GM08714 (cell line): Measurements from ENCODE around the gene MRPL20.
A peak's percentile ranks its signal among the peaks of the same experiment; 100 is the strongest.

Experiments used
- H3K4me3 ChIP-seq: fragments of 200-500 bp; sonication (Bioruptor generic); 2 replicates; pipeline ENCODE4 v1.5.1; 2014; ENCODE audit warnings: mild to moderate bottlenecking, low read length, inconsistent platforms
- ZNF274 ChIP-seq: IDR thresholded peaks from 2 replicates; pipeline ENCODE4 v1.6.1; 2012; ENCODE audit warnings: mild to moderate bottlenecking, low read depth, low read length

Gene MRPL20

DNA sequence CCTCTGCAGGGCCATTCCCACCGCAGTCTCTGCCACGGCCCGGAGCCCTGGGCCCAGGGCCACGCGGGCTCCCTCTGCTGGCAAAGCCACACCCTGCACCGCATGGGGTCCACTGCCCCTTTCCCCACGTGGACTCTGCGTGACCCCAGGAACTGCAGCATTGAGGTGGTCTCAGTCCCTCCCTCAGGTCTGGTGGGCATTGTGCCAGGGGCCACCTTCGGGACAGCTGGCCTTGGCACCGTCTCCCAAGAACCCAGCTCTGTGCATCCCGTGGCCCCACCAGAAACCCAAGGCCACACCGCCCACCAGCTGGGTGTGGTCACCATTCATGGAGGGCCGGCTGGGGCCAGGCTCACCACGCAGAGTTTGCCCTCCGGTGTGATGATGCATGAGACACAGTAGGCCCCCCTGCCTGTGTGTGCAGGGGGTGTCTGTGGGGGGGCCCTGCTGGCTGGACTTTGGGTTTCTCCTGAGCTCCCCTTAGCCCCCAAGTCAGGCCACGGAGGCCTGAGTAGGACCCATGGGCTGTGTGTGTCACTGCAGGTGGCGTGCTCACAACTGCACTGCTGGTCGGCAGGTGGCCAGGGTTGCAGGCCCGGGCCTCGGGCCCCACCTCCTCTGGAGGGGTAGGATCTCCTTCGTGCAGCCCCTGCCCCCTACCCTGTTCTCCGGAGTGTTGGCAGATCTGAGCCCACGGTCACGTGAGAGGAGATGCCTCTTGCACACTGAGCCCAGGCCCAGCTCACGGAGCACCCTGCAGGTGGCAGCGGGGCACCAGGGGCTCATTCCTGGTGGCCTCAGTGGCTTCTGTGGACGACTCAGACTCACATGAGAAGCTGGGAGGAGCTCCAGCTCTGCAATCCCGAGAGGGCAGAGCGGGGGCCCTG is 34.2 kb upstream of the MRPL20 start:
- H3K4me3 ChIP-seq = no peak overlapping the region
- no peak for TF ChIP-seq ZNF274

DNA sequence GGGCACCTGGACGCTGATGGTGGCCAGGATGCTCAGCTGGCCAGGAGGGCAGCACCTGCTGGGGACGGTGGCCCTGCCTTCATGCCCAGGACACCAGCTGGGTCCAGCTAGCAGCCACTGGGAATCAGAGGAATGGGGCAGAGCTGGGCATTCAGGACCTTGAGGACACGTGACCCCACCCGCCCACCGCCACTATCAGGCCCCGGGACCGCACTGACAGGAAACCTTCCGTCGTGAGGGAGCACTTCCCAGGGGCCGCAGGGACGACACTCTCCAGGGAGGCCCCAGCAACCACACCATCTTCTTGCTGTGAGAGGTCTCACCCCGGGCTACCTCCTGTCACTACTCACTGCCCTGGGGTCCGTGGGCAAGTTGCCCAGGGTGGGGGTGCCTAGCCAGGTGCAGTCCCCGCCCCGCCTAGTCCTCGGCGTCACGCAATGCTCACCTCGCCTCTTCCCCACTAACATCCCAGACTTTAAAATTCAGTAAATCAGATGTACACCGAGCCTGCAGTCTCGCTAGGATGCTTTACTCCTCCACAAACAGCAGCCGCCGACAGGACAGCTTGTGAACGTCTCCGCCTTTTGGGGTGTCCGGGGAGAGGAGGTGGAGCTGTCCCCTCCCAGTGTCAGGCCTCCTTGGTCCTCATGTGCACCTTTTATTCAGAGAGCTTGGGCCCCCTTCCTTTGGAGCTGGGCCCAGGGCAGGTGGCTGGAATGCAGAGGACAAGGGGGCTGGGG is 33.3 kb upstream of the MRPL20 start:
- H3K4me3 ChIP-seq = no peak overlapping the region
- no peak for TF ChIP-seq ZNF274

DNA sequence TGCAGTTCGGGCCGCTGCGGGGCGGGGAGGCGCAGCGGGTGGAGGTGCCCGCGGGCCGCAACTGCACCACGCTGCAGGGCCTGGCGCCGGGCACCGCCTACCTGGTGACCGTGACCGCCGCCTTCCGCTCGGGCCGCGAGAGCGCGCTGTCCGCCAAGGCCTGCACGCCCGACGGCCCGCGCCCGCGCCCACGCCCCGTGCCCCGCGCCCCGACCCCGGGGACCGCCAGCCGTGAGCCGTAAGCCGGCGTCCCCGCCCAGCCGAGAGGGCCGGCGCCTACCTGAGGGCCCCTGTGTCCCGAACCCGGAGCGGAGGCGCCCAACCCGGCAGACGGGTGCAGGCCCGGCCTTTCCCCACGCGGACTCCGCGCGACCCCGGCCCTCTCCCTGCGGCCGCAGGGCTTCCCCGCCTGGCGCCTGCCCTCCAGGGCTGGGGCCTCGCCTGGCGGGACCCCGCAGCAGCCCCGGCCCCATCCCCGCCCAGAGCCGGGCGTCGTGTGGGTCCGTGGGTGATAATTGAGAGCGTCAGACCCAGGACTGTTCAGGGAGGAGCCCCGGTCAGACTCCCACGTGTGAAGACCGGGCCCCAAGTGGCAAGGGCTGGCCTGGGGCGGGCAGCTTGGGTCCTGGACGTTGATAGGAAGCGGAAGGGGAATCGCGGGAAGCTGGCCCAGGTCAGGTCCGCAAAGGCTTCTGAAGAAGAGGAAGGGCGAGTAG is 32.6 kb upstream of the MRPL20 start:
- H3K4me3 ChIP-seq = no peak overlapping the region
- TF ChIP-seq ZNF274 = no peak

DNA sequence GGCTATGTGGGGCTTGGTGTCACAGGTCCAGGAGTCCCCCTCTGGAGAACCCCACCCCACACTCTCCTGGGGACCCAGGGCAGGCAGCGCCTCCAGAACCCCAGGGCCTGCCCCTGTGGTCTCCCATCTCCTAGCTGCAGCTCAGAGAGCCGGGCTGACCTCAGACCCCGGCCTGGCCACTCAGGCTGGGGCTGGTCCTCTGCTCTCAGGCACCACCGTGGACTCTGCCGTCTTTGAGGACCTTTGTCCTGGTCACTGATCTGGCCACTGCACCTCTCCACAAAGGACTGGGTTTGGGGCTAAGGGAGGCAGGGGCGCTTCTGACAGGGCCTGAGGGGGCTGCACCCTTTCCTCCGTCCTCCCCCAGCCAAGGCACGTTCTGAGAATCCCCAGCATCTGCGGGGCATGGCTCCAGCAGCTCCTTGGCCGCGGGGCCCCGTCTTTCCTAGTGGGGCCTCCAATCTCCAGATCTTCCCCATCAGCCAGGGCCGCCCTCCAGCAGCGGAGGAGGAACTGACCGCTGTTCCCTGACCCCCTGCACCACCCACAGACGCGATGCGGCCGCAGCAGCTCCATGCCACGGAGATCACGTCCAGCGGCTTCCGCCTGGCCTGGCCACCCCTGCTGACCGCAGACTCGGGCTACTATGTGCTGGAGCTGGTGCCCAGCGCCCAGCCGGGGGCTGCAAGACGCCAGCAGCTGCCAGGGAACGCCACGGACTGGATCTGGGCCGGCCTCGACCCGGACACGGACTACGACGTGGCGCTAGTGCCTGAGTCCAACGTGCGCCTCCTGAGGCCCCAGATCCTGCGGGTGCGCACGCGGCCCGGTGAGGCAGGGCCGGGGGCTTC is 31.7 kb upstream of the MRPL20 start:
- no peak for TF ChIP-seq ZNF274
- H3K4me3 ChIP-seq = no peak overlapping the region

DNA sequence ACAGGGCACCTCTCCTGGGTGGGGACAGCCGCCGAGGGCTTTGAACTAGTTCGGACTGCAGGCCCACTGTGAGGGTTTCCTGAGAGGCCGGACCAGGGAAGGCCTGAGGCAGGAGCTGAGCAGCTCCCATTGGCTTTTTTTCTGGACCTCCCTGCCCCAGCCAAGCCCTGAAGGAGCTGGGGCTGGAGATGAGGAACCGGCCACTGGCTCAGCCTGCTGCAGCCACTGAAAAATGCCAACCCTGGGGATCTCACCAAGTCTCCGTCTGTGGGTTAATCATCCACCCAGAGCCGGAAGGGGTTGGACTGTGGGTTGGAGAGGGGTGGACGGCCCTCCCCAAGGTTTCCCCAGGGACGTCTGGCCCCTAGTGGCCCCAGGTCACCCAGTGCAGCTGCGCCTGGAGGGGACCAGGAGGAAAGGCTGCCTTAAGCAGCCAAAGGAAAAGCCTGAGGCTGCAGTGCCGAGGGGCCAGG is 30.8 kb upstream of the MRPL20 start:
- TF ChIP-seq ZNF274 = no peak
- no peak overlapping the region for H3K4me3 ChIP-seq

DNA sequence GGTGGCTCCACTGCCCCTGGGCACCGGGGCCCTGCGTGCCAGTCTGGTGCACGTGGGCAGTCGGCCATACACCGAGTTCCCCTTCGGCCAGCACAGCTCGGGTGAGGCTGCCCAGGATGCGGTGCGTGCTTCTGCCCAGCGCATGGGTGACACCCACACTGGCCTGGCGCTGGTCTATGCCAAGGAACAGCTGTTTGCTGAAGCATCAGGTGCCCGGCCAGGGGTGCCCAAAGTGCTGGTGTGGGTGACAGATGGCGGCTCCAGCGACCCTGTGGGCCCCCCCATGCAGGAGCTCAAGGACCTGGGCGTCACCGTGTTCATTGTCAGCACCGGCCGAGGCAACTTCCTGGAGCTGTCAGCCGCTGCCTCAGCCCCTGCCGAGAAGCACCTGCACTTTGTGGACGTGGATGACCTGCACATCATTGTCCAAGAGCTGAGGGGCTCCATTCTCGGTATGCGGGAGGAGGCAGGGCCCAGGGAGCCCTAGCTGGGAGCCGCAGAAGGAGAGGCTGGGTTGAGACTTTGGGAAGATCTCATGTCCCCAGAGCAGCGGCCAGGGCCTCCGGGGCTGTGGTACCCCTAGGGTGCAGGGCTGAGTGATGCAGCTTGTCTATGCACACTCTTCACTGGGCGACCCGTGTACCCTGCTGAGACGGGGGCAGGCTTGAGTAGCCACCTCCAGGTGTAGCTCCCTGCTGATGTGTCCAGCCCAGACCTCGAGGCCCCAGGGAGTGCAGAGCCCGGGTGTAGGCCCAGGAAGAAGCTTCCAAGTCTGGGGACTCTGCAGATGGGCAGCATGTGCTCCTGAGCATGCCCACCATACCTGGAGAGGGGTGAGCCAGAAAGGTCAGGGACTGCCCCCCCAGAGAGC is 30.2 kb upstream of the MRPL20 start:
- no peak for TF ChIP-seq ZNF274
- no peak overlapping the region for H3K4me3 ChIP-seq

DNA sequence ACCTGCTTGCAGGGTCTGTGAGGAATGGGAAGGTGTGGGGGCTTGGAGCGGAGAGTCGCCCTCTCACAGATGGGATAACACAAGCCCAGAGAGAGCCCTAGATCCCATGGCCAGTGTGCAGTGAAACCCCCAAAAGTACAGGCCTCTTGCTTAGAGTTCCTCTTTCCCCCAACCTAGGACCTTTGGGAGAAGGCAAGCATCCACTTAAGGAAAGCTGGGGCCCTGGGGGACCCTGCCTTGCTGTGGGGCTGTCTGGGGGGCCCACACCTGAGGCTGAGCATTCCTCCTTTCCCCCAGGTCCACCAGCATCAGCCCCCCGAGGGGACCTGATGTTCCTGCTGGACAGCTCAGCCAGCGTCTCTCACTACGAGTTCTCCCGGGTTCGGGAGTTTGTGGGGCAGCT is 29.5 kb upstream of the MRPL20 start:
- TF ChIP-seq ZNF274 = no peak
- no peak overlapping the region for H3K4me3 ChIP-seq

DNA sequence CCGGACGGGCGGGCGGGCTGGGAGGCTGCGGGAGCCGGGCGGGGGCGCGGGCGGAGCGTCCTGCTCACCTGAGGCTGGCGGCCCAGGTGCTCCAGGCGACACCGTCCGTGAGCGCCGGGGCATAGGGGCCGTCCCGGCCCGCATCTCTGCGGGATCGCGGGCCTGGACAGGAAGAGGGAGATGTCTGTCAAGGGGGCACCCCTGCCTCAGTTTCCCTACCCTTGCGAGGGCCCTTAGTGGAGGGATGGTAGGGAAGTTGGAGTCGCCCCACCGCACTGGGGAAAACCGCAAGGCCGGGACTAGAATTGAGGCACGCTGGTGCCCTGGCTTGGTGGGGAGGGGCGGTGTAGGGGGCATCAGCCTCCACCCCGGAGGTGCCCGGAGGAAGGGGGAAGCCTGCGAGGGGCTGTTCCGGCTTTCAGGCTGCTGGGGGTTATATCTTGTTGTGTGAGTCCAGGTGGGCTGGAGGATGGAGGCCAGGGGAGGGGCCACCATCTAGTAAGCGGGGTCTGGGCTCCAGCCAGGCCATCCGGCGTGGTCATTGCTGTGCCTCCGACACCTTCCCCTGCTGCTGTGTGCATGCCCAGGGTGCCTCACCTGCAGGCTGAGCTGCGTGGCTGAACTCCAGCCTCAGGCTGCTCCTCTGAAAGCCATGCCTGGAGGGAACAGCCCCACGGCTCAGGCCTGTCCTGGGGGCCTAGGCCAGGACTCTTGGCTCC is 29.0 kb upstream of the MRPL20 start:
- TF ChIP-seq ZNF274 = no peak
- peak overlapping the region; percentile 31; the same call in 1 of the 2 replicates for H3K4me3 ChIP-seq

DNA sequence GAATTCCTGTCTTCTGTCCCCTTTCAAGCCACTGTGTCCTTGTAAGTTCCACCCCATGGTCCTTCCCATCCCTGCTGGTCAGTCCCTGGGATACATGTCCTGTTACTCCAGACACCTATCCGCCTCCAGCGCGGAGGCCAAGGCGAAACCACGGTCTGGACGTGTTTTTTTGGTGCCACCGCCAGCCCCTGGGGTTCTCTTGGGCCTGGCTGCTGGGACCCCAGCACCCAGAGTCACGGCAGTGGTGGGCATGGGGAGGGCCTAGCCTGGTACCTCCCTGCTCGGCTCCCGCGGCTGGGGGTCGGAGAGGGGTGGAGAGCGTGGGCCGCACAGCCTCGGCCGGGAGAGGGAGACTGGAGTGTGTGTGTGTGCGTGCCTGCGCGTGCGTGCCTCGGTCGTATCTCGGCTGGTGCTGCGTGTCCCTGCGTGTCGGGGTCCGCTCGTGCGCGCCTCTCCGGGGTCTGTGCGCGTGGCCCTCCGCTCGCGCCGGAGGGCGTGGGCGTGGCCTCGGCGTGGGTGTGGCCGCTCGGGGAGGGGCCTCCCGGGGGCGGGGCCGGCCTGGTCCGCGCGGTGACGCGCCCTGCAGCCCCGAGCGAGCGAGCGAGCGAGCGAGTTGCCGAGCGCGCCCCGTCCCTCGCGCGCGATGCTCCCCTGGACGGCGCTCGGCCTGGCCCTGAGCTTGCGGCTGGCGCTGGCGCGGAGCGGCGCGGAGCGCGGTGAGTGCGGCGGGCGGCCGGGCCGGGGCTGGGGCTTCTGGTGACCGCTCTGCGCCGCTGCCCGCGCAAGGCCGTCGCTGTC is 28.2 kb upstream of the MRPL20 start, which contains the start of gene VWA1:
Gene VWA1, plus strand, starts transcription at position 585 of the 798 bp plus-strand sequence. Its CDS starts 59 bp downstream, at position 644.
- H3K4me3 ChIP-seq = peak within 1 kb of the TSS; percentile 31; the same call in 1 of the 2 replicates
- no peak for TF ChIP-seq ZNF274

DNA sequence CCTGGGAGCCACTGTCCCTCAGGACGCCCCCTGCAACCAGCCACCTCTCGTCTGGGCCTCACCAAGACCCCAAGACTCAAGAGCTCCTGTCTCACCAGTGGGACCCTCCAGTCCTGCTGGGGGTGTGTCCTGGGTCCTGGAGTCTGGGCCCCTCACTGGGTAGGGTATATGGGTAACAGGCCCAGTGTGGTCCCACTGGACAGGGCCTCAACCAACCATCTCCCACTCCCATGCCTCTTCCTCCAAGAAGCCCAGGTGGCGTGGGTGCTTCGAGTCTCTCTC is 27.7 kb upstream of the MRPL20 start:
- no peak overlapping the region for H3K4me3 ChIP-seq
- no peak for TF ChIP-seq ZNF274

DNA sequence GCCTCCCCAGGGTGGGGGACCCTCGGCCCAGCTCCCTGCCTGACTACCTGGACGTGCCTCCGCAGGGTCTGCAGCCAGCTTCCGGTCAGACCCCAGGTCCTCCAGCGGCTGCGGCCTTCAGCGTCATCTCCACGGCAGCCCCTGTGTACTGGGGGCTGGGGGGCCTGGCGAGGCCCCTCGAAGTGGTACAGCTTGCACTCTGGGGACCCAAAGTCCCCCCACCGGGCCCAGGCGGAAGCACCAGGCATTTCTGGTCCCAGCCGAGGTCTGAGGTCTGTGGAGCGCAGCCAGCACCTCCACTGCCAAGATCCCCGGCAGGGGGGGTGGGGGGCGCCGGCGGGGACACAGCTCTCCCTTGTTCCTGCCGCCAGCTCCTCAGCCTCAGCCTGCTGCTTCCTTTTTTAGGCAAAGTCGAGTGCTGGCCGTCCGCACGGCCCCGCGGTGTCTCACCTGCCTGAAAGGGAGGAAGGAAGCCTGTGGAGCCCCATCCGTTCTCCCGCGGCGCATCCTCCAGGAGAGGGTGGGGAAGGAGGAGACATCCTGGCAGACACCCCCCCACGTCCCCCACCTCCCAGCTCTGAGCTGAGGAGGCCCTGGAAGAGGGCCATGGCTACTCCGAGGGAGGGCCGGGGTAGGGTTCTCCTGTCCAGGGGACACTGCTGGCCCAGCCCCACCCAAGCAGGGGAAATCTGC is 27.2 kb upstream of the MRPL20 start:
- no peak overlapping the region for H3K4me3 ChIP-seq
- TF ChIP-seq ZNF274 = no peak
